Epithelial cell of proximal tubule (primary cell): ENCODE data around the gene ATRN. TPM values are rescaled to one million over a fixed set of nuclear protein-coding genes. Genes with fewer than 3 reads are reported as not detected.
A peak's percentile ranks its signal among the peaks of the same experiment; 100 is the strongest.

Experiments
- DNase-seq: peaks from one replicate; pipeline ENCODE4 v3.0.0-alpha.2; 2011; ENCODE audit warnings: low read depth
- H3K4me3 ChIP-seq: 2 replicates; pipeline ENCODE4 v1.5.1; 2011; ENCODE audit warnings: low read depth, mild to moderate bottlenecking, low read length
- CTCF ChIP-seq: conservative IDR thresholded peaks from 2 replicates; pipeline ENCODE4 v1.5.1; 2012; ENCODE audit warnings: low read depth, mild to moderate bottlenecking, low read length
- total RNA-seq: library from RNA; depleted of rRNA; stranded (reverse); fragments of >200 nt; gene quantifications from 2 replicates; pipeline ENCODE4 v1.2.3, GENCODE V29; 2015

The ATRN gene
- total RNA-seq, 1 donor from 2014 or later, result 15.4 TPM

- TF ChIP-seq CTCF, result peak; percentile 74
- no peak for DNase-seq
Observed at GRCh38 chr20:3563548-3564177, 92.8 kb downstream of the ATRN start.

GRCh38 chr20:3565851-3566250, 95.0 kb downstream of the ATRN start:
- DNase-seq, result no peak
- TF ChIP-seq CTCF, result no peak

More at GRCh38 chr20:3563548-3564177, 92.8 kb downstream of the ATRN start:
- no peak overlapping the region for H3K4me3 ChIP-seq

GRCh38 chr20:3572151-3572550, 101.3 kb downstream of the ATRN start:
- H3K4me3 ChIP-seq, result no peak overlapping the region
- TF ChIP-seq CTCF, result no peak
- DNase-seq, result no peak

More at GRCh38 chr20:3565851-3566250, 95.0 kb downstream of the ATRN start:
- H3K4me3 ChIP-seq, result no peak overlapping the region

GRCh38 chr20:3576363-3576762, 105.5 kb downstream of the ATRN start:
- TF ChIP-seq CTCF, result no peak
- no peak for DNase-seq
- no peak overlapping the region for H3K4me3 ChIP-seq

GRCh38 chr20:3577366-3577765, 106.5 kb downstream of the ATRN start:
- H3K4me3 ChIP-seq, result no peak overlapping the region
- DNase-seq, result no peak
- TF ChIP-seq CTCF, result no peak

GRCh38 chr20:3580412-3580811, 109.6 kb downstream of the ATRN start:
- no peak for TF ChIP-seq CTCF
- no peak overlapping the region for H3K4me3 ChIP-seq
- DNase-seq, result no peak

GRCh38 chr20:3583765-3584164, 112.9 kb downstream of the ATRN start:
- no peak for DNase-seq
- no peak overlapping the region for H3K4me3 ChIP-seq
- TF ChIP-seq CTCF, result no peak
